ENCODE data around the gene CCDC14. TPM values are rescaled to one million over a fixed set of nuclear protein-coding genes. Genes with fewer than 3 reads are reported as not detected.

CCDC14 gene
- total RNA-seq, 4 donors from 2014 or later = 3.9 to 16.7 (median 6.4) TPM

DNA sequence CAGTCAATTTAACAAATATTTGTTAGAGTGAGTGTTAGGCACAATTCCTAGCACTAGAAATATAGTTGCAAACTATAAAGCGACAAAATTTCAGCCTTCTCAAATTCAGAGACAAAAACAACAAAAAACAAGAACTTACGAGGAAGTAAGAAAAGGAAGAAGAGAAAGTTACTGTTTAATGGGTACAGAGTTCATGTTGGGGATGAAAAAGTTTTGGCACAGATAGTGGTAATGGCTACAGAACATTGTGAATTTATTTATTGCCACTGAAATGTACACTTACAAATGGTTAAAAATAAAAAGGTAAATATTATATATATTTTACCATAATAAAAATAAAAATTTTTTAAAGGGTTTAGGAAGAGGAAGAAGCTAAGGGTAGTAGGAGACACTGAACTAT is 21.3 kb downstream of the CCDC14 start:
- H3K27ac ChIP-seq = no peak overlapping the region
- no peaks in the 10 kb centered on the region for H3K27me3 ChIP-seq
- DNase-seq = no peak
- no peaks in the 10 kb centered on the region for H3K4me1 ChIP-seq
- in situ Hi-C loops (cut with MboI; ENCODE audit: low sequenced_read_pairs in 4 of 4) (no loop called here), intact Hi-C loops (cut with DNase I; ENCODE audit: low total_unique reads) (no loop called here)
- no peaks in the 10 kb centered on the region for H3K9me3 ChIP-seq
- no peak overlapping the region for H3K4me3 ChIP-seq
- no peak for ATAC-seq
- TF ChIP-seq POLR2A (IDR thresholded peaks at IDR 0.05) = no peak
- TF ChIP-seq, protein P1, sequence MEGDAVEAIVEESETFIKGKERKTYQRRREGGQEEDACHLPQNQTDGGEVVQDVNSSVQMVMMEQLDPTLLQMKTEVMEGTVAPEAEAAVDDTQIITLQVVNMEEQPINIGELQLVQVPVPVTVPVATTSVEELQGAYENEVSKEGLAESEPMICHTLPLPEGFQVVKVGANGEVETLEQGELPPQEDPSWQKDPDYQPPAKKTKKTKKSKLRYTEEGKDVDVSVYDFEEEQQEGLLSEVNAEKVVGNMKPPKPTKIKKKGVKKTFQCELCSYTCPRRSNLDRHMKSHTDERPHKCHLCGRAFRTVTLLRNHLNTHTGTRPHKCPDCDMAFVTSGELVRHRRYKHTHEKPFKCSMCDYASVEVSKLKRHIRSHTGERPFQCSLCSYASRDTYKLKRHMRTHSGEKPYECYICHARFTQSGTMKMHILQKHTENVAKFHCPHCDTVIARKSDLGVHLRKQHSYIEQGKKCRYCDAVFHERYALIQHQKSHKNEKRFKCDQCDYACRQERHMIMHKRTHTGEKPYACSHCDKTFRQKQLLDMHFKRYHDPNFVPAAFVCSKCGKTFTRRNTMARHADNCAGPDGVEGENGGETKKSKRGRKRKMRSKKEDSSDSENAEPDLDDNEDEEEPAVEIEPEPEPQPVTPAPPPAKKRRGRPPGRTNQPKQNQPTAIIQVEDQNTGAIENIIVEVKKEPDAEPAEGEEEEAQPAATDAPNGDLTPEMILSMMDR (IDR thresholded peaks at IDR 0.05 in 4 of 5, conservative IDR thresholded peaks at IDR 0.05 in 1 of 5) = no peak
- H3K36me3 ChIP-seq = peaks cover 0 to 14% of the 10 kb centered on the region in 2 donors

DNA sequence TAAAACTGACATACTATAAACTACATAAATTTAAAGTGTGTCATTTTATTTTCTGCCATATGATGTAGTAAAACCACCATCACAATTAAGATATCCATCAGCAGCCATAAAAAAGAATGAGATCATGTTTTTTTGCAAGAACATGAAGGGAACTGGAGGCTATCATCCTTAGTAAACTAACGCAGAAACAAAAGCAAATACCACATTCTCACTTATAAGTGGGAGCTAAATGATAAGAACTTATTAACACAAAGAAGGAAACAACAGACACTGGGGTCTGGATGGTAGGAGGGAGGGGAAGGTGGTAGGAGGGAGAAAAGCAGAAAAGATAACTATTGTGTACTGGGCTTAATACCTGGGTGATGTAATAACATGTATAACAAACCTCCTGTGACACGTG is 24.6 kb downstream of the CCDC14 start:
- no peak for TF ChIP-seq POLR2A (IDR thresholded peaks at IDR 0.05)
- TF ChIP-seq, protein P1 (IDR thresholded peaks at IDR 0.05 in 4 of 5, conservative IDR thresholded peaks at IDR 0.05 in 1 of 5) = no peak
- H3K4me1 ChIP-seq = no peaks in the 10 kb centered on the region
- no peaks in the 10 kb centered on the region for H3K9me3 ChIP-seq
- H3K36me3 ChIP-seq = peaks cover 0 to 4% of the 10 kb centered on the region in 2 donors
- DNase-seq (no peak), ATAC-seq (no peak)
- no peak overlapping the region for H3K4me3 ChIP-seq
- intact Hi-C loops (cut with DNase I; ENCODE audit: low total_unique reads) (no loop called here), in situ Hi-C loops (cut with MboI; ENCODE audit: low sequenced_read_pairs in 4 of 4) (no loop called here)
- no peaks in the 10 kb centered on the region for H3K27me3 ChIP-seq
- no peak overlapping the region for H3K27ac ChIP-seq

DNA sequence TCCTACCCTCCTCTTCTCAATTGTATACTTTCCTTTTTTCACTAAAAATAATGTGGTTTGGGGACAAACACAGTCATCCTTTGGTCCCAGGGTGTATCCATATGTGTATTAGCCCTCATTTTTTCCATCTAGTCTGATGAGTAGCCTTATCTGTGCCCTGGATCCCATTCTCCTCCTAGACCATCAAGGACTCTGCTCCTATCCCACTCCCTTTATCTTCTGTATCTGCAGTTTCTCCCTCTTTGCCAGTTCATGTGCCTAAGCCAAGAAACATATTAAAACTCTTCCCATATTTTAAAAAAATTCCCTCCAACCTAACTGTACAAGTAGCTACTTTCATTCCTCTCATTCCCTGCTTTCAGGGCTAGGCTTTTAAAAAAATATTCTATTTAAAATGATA is 25.2 kb downstream of the CCDC14 start:
- Histone ChIP-seq H3K9me3 (no peaks in the 10 kb centered on the region), H3K4me3 (no peak overlapping the region), H3K36me3 (peaks cover 0 to 8% of the 10 kb centered on the region in 2 donors), H3K27ac (no peak overlapping the region), H3K27me3 (no peaks in the 10 kb centered on the region), H3K4me1 (no peaks in the 10 kb centered on the region)
- DNase-seq = no peak
- in situ Hi-C loops (cut with MboI; ENCODE audit: low sequenced_read_pairs in 4 of 4) = no loop called here
- ATAC-seq = no peak
- intact Hi-C loops (cut with DNase I; ENCODE audit: low total_unique reads) = no loop called here
- no peak for TF ChIP-seq POLR2A (IDR thresholded peaks at IDR 0.05)
- TF ChIP-seq, protein P1 (IDR thresholded peaks at IDR 0.05 in 4 of 5, conservative IDR thresholded peaks at IDR 0.05 in 1 of 5) = no peak

DNA sequence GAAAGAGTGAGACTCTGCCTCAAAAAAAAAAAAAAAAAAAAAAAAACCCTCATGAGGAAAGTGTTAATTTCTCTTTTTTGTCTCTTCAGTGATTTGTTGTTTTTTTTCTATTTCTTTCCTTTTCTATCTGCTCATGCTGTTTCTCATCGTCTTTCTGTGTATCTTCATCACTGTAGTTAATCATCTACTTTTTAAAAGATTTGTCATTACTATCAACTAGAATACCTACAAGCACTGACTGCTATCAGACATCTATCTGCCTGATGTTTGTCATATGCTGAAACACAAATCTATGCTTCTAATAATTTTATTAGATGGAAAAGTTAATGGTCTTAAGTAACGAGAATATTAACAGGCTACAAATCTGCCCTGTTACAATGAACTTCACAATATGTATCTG is 26.8 kb downstream of the CCDC14 start:
- ATAC-seq (no peak), DNase-seq (no peak)
- no peaks in the 10 kb centered on the region for H3K4me1 ChIP-seq

More for the DNA sequence above, 26.8 kb downstream of the CCDC14 start:
- in situ Hi-C loops (cut with MboI; ENCODE audit: low sequenced_read_pairs in 4 of 4) = no loop called here
- no peaks in the 10 kb centered on the region for H3K27me3 ChIP-seq
- no peaks in the 10 kb centered on the region for H3K9me3 ChIP-seq
- H3K27ac ChIP-seq = no peak overlapping the region
- intact Hi-C loops (cut with DNase I; ENCODE audit: low total_unique reads) = no loop called here
- no peak for TF ChIP-seq POLR2A (IDR thresholded peaks at IDR 0.05)
- TF ChIP-seq, protein P1 (IDR thresholded peaks at IDR 0.05 in 4 of 5, conservative IDR thresholded peaks at IDR 0.05 in 1 of 5) = no peak
- H3K4me3 ChIP-seq = no peak overlapping the region
- H3K36me3 ChIP-seq = peaks cover 0 to 8% of the 10 kb centered on the region in 2 donors

All from gastrocnemius medialis (tissue), 4 donors.